Stimulated activated CD8-positive, alpha-beta memory T cell treated with anti-CD3 and anti-CD28 coated beads, Interleukin-12 subunit alpha, Interleukin-12 subunit beta, amount 100 ng/mL, for 24 hours (primary cell): Measurements from ENCODE around the gene NDUFB7.

Experiments
- DNase-seq: peaks from one replicate; pipeline ENCODE4 v3.0.0-alpha.2; 2020; ENCODE audit errors: extremely low read depth

NDUFB7 gene

DNA sequence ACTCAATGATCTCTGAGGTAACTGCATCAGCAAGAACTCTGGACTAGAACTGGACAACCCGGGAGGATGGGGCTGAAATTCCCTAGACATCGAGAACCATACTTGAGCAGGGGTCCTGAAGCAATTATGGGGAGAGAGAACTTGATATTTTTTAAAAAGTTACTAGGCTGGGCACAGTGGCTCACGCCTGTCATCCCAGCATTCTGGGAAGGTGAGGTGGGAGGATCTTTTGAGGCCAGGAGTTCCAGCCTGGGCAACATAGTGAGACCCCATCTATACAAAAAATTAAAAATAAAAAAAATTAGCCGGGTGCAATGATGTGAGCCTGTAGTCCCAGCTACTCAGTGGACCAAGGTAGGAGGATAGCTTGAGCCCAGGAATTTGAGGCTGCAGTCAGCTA is 51.3 kb downstream of the NDUFB7 start:
- no peak for DNase-seq

DNA sequence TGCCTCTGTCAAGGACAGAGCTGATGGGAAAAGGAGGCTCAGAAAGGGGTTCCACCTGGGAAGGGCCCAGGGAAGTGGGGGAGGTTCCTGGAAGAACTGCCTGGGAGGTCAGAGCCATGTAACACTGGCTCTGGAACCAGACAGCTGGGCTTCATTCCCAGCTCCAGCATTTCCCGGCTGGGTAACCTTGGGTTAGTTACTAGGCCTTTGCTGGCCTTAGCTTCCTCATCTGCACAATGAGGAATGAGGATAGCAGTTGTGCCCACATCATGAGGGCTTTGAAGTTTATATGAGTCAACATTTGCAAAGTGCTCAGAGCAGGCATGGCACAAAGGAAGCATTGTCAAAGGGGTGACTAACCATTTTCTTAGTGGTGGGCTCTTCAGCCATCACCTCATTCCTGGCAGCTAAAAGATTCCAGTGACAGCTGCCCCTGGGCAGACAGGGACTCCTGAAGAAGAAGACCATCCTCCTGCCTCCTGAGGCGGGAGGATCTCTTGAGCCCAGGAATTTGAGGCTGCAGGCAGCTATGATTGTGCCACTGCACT is 51.9 kb downstream of the NDUFB7 start:
- DNase-seq = no peak

DNA sequence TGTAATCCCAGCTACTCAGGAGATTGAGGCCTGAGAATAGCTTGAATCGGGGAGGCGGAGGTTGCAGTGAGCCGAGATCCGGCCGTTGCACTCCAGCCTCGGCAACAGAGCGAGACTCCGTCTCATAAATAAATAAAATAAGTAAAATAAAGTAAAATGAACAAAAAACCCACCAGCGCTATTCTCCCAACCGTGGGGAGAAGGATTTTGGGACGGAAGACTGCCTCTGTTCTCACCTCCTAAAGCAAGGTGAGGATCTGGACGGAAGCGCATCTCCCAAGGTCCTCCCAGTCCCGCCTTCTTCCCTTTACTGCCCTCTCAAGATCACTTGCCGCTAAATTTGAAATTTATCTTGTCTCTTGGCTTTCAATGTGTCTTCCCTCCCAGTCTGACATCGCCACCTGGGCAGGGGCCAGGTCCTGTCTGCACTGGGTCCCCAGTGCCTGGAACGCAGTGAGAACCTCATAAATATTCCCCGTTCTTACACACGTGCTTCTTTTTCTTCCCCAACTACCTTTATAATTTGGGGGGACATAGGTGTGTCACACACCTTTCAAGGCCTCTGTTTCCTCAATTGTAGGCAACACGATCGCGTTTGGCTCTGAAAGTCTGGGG is 52.5 kb downstream of the NDUFB7 start:
- no peak for DNase-seq

DNA sequence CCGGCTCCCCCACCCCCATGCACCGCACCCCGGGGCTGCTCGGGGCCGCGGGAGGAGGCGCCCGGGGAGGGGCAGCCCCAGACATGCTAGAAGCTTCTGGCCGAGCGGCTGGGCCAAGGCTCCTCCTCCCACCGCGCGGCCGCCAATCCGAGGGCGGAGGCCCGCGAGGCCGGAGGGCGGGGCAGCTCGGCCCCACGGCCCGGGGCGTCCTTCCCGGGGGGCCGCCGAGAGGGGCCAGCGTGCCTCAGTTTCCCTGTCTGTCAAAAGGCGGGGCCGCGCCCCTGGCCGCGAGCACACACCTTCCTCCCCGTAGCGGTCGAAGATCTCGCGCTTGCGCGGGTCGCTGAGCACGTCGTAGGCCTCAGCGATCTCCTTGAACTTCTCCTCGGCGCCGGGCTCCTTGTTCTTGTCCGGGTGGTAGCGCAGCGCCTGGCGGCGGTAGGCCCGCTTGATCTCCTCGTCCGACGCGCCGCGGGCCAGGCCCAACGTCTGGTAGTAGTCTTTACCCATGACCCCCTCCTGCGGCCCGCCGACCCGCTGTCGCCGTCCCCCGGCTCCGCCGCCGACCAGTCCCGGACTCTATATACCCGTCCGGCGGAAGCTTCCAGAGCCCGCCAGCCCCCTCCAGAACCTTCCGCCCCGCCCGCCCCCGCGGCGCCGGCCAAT is 53.9 kb downstream of the NDUFB7 start, which contains the start of gene DNAJB1:
Gene DNAJB1, minus strand, starts transcription at position 558 of the 666 bp plus-strand sequence. Its CDS starts 48 bp downstream, at position 510.
- peak; percentile 41 for DNase-seq

DNA sequence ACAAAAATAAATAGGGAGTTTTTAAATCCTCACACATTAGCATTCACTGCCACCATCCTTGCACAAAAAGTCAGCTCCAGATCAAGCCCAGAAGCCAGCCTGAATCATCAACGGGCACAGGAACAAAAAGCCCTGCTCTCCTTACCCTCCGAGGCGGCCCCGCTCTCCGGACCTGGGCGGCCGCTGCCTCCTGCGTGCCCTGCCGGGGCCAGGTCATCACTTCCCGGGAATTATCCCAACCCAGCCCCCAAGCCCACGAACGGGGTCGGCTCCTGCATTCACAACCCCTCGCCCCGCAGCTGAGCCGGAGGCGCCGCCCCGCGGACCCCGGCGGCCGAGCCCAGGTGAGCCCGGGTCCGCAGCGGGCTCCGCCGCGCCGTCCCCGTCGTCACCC is 54.4 kb downstream of the NDUFB7 start:
- no peak for DNase-seq

DNA sequence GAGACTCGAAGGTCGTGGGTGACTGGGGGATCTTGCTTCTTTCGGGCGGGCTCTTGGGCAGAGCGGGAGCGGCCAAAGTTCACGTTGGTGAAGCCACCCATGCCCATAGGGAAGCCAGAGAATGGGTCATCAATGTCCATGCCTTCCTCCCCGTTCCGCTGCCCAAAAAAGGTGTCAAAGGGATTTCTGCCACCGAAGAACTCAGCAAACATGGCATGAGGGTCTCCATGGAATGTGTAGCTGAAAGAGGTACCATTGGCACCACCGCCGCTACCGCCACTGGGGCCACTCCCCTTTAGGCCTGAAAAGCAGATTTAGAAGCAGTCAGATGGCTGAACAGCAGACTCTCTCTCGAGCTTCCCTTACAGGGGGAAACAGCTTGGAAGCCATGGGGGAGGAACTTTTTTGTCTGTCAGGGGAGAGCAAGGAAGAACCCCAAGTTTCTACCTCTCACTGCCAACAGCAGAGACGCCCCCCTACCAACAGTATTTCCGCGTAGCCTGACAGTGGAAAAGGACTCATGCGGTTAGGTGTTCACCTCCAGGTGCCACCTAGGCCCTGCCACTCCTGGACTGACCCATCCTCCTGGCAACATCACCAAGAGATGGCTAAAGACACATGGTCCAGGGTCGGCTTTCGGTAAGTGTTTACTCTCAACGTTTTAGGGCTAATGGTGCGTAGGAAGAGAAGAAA is 55.0 kb downstream of the NDUFB7 start:
- DNase-seq = no peak
